Measurements from ENCODE around the gene STXBP6. TPM values are rescaled to one million over a fixed set of nuclear protein-coding genes. Genes with fewer than 3 reads are reported as not detected.

The STXBP6 gene
- total and polyA plus RNA-seq, 2 of the 13 experiments (the other 11 are each of a cell fraction or from before 2014, with no cell fraction given) = 35.3 to 42.8 TPM

DNA sequence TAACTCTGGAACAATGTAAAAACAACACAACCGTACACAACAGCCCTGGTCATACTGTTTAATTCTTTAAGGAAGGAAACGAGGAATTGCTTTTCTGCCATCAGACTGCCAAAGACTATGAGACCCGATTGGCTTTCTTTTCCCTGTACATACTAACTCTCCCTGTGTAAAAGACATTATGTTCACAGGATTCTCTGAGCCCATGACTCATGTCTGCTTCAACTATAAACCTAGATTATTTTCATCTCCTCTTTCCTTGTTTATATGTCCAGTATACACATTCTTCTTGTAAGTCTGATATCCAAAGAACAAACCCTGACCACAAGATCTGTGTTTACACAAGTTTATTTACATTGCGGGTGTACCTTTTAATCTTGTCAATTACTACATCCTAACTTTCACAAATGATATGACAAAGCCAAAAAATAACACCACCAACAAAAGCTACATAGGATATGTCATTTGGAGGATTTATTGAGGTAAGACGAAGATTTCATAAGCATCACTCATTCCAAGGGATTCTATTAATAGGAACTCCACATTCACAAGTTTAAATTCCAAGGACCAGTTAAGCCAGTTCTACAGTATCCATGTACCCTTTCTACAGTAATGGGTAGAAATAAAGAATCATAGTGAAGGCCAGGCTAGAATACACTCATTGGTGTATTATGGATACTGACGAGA is 67.3 kb downstream of the STXBP6 start (continued):
- TF ChIP-seq, protein P1, sequence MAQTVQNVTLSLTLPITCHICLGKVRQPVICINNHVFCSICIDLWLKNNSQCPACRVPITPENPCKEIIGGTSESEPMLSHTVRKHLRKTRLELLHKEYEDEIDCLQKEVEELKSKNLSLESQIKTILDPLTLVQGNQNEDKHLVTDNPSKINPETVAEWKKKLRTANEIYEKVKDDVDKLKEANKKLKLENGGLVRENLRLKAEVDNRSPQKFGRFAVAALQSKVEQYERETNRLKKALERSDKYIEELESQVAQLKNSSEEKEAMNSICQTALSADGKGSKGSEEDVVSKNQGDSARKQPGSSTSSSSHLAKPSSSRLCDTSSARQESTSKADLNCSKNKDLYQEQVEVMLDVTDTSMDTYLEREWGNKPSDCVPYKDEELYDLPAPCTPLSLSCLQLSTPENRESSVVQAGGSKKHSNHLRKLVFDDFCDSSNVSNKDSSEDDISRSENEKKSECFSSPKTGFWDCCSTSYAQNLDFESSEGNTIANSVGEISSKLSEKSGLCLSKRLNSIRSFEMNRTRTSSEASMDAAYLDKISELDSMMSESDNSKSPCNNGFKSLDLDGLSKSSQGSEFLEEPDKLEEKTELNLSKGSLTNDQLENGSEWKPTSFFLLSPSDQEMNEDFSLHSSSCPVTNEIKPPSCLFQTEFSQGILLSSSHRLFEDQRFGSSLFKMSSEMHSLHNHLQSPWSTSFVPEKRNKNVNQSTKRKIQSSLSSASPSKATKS (CRISPR knock-in tag; IDR thresholded peaks at IDR 0.05) = no peak
- TF ChIP-seq ZNF460 (CRISPR knock-in tag; IDR thresholded peaks at IDR 0.05; ENCODE audit: borderline replicate concordance) (no peak), ZBTB8A (CRISPR knock-in tag; IDR thresholded peaks at IDR 0.05; ENCODE audit: borderline replicate concordance, low read depth) (no peak), CEBPG (CRISPR knock-in tag; IDR thresholded peaks at IDR 0.05) (peak; percentile 48), SRSF4 (IDR thresholded peaks at IDR 0.05; ENCODE audit: low read depth, low read length, poor library complexity, severe bottlenecking) (no peak), TEAD3 (CRISPR knock-in tag; optimal IDR thresholded peaks at IDR 0.05; ENCODE audit: borderline replicate concordance) (no peak), NCOA2 (CRISPR knock-in tag; IDR thresholded peaks at IDR 0.05) (peak; percentile 66; the same call in 1 of the 2 replicates), ZSCAN22 (CRISPR knock-in tag; IDR thresholded peaks at IDR 0.05) (0 out of 2 replicates have a peak, but pooled peaks have one; percentile 32), ZNF20 (CRISPR knock-in tag; IDR thresholded peaks at IDR 0.05) (no peak), CCAR2 (optimal IDR thresholded peaks at IDR 0.05; ENCODE audit: low read depth, low read length) (no peak), HDAC6 (IDR thresholded peaks at IDR 0.05; ENCODE audit: low read depth, low read length) (no peak), POLR2A (IDR thresholded peaks at IDR 0.05; ENCODE audit: insufficient read depth in 1 of 2, low read depth in 2 of 2, low read length in 2 of 2) (no peak), RXRA (CRISPR knock-in tag; IDR thresholded peaks at IDR 0.05) (no peak), SYNCRIP (IDR thresholded peaks at IDR 0.05; ENCODE audit: insufficient read depth, low read depth, low read length) (no peak), ZNF788 (CRISPR knock-in tag; IDR thresholded peaks at IDR 0.05; ENCODE audit: borderline replicate concordance) (no peak), NFRKB (IDR thresholded peaks at IDR 0.05) (no peak), ZSCAN21 (CRISPR knock-in tag; IDR thresholded peaks at IDR 0.05; ENCODE audit: borderline replicate concordance) (no peak), ZKSCAN5 (CRISPR knock-in tag; IDR thresholded peaks at IDR 0.05) (no peak), SALL1 (CRISPR knock-in tag; IDR thresholded peaks at IDR 0.05) (no peak), ZNF333 (CRISPR knock-in tag; IDR thresholded peaks at IDR 0.05; ENCODE audit: borderline replicate concordance) (no peak), PRMT3 (CRISPR knock-in tag; IDR thresholded peaks at IDR 0.05; ENCODE audit: borderline replicate concordance, low read depth) (no peak)
- TF ChIP-seq, protein P2, sequence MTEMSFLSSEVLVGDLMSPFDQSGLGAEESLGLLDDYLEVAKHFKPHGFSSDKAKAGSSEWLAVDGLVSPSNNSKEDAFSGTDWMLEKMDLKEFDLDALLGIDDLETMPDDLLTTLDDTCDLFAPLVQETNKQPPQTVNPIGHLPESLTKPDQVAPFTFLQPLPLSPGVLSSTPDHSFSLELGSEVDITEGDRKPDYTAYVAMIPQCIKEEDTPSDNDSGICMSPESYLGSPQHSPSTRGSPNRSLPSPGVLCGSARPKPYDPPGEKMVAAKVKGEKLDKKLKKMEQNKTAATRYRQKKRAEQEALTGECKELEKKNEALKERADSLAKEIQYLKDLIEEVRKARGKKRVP (CRISPR knock-in tag; IDR thresholded peaks at IDR 0.05) = peak in 1 of 2 experiments; percentile 51; a peak in 1 of 4 replicates
- TF ChIP-seq, protein P3, sequence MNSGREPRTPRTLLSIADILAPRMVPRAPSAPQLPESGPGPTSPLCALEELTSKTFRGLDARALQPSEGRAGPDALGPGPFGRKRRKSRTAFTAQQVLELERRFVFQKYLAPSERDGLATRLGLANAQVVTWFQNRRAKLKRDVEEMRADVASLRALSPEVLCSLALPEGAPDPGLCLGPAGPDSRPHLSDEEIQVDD (CRISPR knock-in tag; IDR thresholded peaks at IDR 0.05; ENCODE audit: borderline replicate concordance) = no peak
- TF ChIP-seq, protein P4, sequence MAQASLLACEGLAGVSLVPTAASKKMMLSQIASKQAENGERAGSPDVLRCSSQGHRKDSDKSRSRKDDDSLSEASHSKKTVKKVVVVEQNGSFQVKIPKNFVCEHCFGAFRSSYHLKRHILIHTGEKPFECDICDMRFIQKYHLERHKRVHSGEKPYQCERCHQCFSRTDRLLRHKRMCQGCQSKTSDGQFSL (CRISPR knock-in tag; IDR thresholded peaks at IDR 0.05) = no peak
- TF ChIP-seq, protein P5, sequence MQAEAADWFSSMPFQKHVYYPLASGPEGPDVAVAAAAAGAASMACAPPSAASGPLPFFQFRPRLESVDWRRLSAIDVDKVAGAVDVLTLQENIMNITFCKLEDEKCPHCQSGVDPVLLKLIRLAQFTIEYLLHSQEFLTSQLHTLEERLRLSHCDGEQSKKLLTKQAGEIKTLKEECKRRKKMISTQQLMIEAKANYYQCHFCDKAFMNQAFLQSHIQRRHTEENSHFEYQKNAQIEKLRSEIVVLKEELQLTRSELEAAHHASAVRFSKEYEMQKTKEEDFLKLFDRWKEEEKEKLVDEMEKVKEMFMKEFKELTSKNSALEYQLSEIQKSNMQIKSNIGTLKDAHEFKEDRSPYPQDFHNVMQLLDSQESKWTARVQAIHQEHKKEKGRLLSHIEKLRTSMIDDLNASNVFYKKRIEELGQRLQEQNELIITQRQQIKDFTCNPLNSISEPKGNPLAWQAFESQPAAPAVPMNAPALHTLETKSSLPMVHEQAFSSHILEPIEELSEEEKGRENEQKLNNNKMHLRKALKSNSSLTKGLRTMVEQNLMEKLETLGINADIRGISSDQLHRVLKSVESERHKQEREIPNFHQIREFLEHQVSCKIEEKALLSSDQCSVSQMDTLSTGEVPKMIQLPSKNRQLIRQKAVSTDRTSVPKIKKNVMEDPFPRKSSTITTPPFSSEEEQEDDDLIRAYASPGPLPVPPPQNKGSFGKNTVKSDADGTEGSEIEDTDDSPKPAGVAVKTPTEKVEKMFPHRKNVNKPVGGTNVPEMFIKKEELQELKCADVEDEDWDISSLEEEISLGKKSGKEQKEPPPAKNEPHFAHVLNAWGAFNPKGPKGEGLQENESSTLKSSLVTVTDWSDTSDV (CRISPR knock-in tag; IDR thresholded peaks at IDR 0.05) = no peak

Measured in HepG2 (cell line).